ENCODE data around the gene LHPP.

The LHPP gene

GRCh38 chr10:124611738-124612137 lies 150.1 kb downstream of the LHPP start:
- FAIRE-seq = no peak

- no peak for FAIRE-seq
Observed at GRCh38 chr10:124612611-124613498, 151.2 kb downstream of the LHPP start.

GRCh38 chr10:124614003-124614659 lies 152.5 kb downstream of the LHPP start:
- no peak for FAIRE-seq

GRCh38 chr10:124615259-124615658 lies 153.6 kb downstream of the LHPP start:
- FAIRE-seq = no peak

GRCh38 chr10:124616040-124616835 lies 154.6 kb downstream of the LHPP start:
- no peak for FAIRE-seq

GRCh38 chr10:124616836-124617130 lies 155.2 kb downstream of the LHPP start:
- FAIRE-seq = no peak

GRCh38 chr10:124618470-124619073 lies 156.9 kb downstream of the LHPP start:
- FAIRE-seq = no peak

GRCh38 chr10:124619195-124619594 lies 157.6 kb downstream of the LHPP start:
- no peak for FAIRE-seq

- FAIRE-seq = no peak
Observed at GRCh38 chr10:124619802-124620490, 158.3 kb downstream of the LHPP start.

- FAIRE-seq = no peak
Observed at GRCh38 chr10:124621637-124622036, 160.0 kb downstream of the LHPP start.

- FAIRE-seq = no peak
Observed at GRCh38 chr10:124622158-124622557, 160.5 kb downstream of the LHPP start.

GRCh38 chr10:124622866-124623536 lies 161.4 kb downstream of the LHPP start:
- FAIRE-seq = no peak

GRCh38 chr10:124624006-124624405 lies 162.4 kb downstream of the LHPP start:
- FAIRE-seq = no peak

GRCh38 chr10:124624466-124624865 lies 162.8 kb downstream of the LHPP start:
- no peak for FAIRE-seq

GRCh38 chr10:124624895-124625294 lies 163.3 kb downstream of the LHPP start:
- no peak for FAIRE-seq

GRCh38 chr10:124625831-124626238 lies 164.2 kb downstream of the LHPP start:
- no peak for FAIRE-seq

GRCh38 chr10:124626759-124627380 lies 165.2 kb downstream of the LHPP start:
- FAIRE-seq = no peak

- FAIRE-seq = no peak
Observed at GRCh38 chr10:124627866-124628675, 166.4 kb downstream of the LHPP start.

GRCh38 chr10:124628676-124629021 lies 167.0 kb downstream of the LHPP start:
- no peak for FAIRE-seq

GRCh38 chr10:124629415-124629814 lies 167.8 kb downstream of the LHPP start:
- no peak for FAIRE-seq

- FAIRE-seq = no peak
Observed at GRCh38 chr10:124629842-124630241, 168.2 kb downstream of the LHPP start.
